ENCODE measurements around the gene BAIAP2. TPM values are rescaled to one million over a fixed set of nuclear protein-coding genes. Genes with fewer than 3 reads are reported as not detected.

The BAIAP2 gene
- total RNA-seq, 2 donors from 2014 or later: 18.2 to 30.5 TPM

DNA sequence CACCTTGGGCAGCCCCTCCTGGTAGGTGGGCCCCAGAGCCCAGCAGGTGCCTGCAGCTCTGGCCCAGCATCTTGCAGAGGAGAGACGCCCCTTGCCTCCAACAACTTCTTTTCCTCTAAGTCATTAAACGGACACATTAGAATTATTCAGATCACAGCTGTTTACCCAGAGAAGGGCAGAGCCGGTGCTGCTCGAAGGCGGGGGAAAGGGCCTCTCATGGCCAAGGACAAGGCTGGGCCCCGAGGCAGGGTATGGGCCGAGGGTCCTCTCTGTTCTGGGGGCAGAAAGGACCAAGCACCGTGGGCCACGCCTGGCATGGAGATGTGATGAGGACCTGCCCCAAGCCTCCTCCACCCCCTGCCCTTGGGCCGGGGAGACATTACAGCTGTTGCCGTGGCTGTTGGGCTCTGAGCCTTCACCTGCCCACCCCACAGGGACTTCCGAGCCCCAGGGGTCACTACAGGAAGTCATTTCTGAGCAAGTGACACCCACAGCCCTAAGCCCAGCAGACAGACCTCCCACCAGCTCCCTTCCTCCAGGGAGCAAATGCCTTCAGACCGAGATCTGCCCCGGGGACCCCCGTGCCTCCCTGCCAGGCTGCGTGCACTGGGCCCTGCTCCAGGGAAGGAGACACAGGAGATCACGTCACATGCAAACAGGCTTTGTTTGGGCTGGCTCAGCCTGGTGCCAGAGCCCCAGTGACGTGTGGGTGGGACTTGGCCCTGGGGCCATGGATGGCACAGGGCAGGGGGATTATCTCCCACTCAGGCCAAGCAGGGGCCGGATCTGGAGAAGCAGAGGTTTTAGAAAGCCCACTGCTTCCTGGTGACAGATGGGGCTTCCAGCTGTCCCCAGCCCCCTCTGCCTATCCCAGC is 129.7 kb downstream of the BAIAP2 start:
- intact Hi-C loops (cut with DNase I): no loop called here
- no peak for DNase-seq (ENCODE audit: low spot score)

DNA sequence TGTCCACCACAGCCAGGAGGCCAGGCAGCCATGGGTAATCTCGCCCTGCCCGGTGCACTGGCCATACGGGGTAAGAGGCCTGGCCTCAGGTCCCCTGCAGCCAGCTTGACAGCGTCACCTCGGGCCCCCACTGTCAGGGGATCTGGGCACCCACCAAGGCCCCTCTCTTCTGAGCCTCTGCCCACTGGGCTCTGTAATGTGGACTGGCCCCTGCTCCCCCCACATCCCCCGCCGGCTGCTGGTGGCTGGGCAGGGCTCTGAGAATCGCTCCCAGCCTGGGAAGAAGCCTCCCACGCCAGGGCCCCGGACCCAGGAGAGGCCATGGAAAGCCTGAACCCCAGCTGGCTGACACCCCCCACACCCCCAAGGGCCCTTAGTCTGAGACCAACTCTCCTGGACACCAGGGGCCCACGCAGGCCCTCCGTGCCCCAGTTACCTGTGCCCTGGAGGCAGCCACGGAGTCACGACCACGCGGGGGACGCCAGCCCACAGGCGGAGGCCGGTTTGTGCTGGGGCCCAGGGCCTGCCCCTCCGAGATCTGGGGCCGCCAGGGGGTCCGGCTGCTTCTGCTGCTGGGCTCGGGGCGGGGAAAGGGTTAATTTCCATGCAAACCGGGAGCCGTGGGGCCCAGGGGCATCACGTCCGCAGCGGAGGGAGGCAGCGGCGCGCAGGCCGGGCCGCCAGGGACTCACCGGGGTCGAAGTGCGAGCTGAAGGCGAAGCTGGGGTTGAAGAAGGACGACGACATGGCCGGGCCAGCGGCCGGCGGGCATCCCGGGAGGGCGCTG is 130.5 kb downstream of the BAIAP2 start, which contains the start of gene PVALEF:
Gene PVALEF (plus strand): TSS at position 262 of the 787 bp plus-strand sequence. CDS start 15,720 bp downstream, outside the sequence.
- intact Hi-C loops (cut with DNase I): no loop called here
- no peak for DNase-seq (ENCODE audit: low spot score)

DNA sequence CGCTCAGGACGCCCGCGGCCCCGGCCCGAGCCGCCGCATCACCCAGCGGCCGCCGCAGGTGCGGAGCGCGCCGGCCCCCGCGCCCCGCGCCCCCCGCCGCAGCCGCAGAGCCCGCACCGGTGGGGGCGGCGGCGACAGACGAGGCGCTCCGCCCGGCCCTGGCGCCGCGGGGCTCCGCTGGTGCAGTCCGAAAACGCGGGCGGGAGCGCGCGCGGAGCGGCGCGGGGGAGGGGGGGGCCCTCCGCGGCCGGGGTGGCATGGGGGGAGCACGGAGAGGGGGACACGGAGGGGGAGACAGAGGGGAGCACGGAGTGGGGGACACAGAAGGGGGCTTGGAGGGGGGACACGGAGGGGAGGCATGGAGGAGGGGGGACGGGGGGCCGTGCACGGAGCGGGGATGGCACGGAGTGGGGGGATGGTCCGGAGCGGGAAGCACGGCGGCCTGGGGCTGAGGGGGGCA is 131.1 kb downstream of the BAIAP2 start, which contains the start of gene AATK:
Gene AATK (minus strand): TSS at position 189 of the 460 bp plus-strand sequence. CDS start 229 bp downstream, outside the sequence.
- no peak for DNase-seq (ENCODE audit: low spot score)
- intact Hi-C loops (cut with DNase I): no loop called here

Small RNAs within 50 kb of the gene (microRNA-seq; reads per million reads assigned to microRNA genes)
- gene MIR1250 (ENCODE audit: borderline microRNAs expressed in 2 of 2) (0 to 0.26 reads per million in 2 donors), gene MIR3065 (ENCODE audit: borderline microRNAs expressed in 2 of 2) (0 reads per million in 2 donors), gene MIR338 (ENCODE audit: borderline microRNAs expressed in 2 of 2) (0 reads per million in 2 donors), gene MIR657 (ENCODE audit: borderline microRNAs expressed in 2 of 2) (0 reads per million in 2 donors)

Other genes starting within 250 kb of the BAIAP2 start
- 10 to 100 TPM; 23.7 to 25.9 TPM for gene CHMP6, start 43.3 kb upstream of the BAIAP2 start, total RNA-seq
- gene PVALEF, start 130.4 kb downstream of the BAIAP2 start, total RNA-seq: not detected
- 1 to 10 TPM; 3.3 to 4.6 TPM for gene AATK, start 131.1 kb downstream of the BAIAP2 start, total RNA-seq
- 1 to 10 TPM; 2.9 to 5.0 TPM for gene CEP131, start 187.8 kb downstream of the BAIAP2 start, total RNA-seq
- 10 to 100 TPM; 17.4 to 18.4 TPM for gene TEPSIN, start 203.9 kb downstream of the BAIAP2 start, total RNA-seq
- 10 to 100 TPM; 27.8 to 33.7 TPM for gene NDUFAF8, start 204.2 kb downstream of the BAIAP2 start, total RNA-seq